Endothelial cell of hepatic sinusoid (primary cell): ENCODE data around the gene ETV6.

ENCODE experiments used
- in situ Hi-C: cut with HindIII; loops from 2 replicates; pipeline ENCODE4 v1.10.0; 2017; ENCODE audit warnings: low sequenced_read_pairs

The ETV6 gene

GRCh38 chr12:11713202-11713601, 63.7 kb downstream of the ETV6 start:
- in situ Hi-C loops, result loop anchor here (5.0 kb wide), 1 partner anchor 44 kb away; no protein-coding TSS in a partner anchor

GRCh38 chr12:11714626-11715025, 65.2 kb downstream of the ETV6 start:
- in situ Hi-C loops, result loop anchor here (5.0 kb wide), 1 partner anchor 43 kb away; no protein-coding TSS in a partner anchor

GRCh38 chr12:11715621-11716020, 66.1 kb downstream of the ETV6 start:
- in situ Hi-C loops, result no loop called here

GRCh38 chr12:11716794-11717518, 67.5 kb downstream of the ETV6 start:
- in situ Hi-C loops, result no loop called here

GRCh38 chr12:11717519-11717961, 68.1 kb downstream of the ETV6 start:
- in situ Hi-C loops, result no loop called here

- in situ Hi-C loops, result no loop called here
Observed at GRCh38 chr12:11718105-11718504, 68.6 kb downstream of the ETV6 start.

- in situ Hi-C loops, result no loop called here
Observed at GRCh38 chr12:11718768-11719253, 69.3 kb downstream of the ETV6 start.

GRCh38 chr12:11719678-11720099, 70.2 kb downstream of the ETV6 start:
- in situ Hi-C loops, result no loop called here

GRCh38 chr12:11722071-11722470, 72.6 kb downstream of the ETV6 start:
- in situ Hi-C loops, result no loop called here

GRCh38 chr12:11722578-11723138, 73.2 kb downstream of the ETV6 start:
- in situ Hi-C loops, result no loop called here

GRCh38 chr12:11723993-11724392, 74.5 kb downstream of the ETV6 start:
- in situ Hi-C loops, result no loop called here

GRCh38 chr12:11724888-11725311, 75.4 kb downstream of the ETV6 start:
- in situ Hi-C loops, result no loop called here

GRCh38 chr12:11725686-11726085, 76.2 kb downstream of the ETV6 start:
- in situ Hi-C loops, result no loop called here

GRCh38 chr12:11726659-11727058, 77.2 kb downstream of the ETV6 start:
- in situ Hi-C loops, result no loop called here

- in situ Hi-C loops, result no loop called here
Observed at GRCh38 chr12:11727133-11727664, 77.7 kb downstream of the ETV6 start.

GRCh38 chr12:11728154-11728755, 78.8 kb downstream of the ETV6 start:
- in situ Hi-C loops, result no loop called here

GRCh38 chr12:11729008-11729407, 79.5 kb downstream of the ETV6 start:
- in situ Hi-C loops, result no loop called here

- in situ Hi-C loops, result no loop called here
Observed at GRCh38 chr12:11729439-11730150, 80.1 kb downstream of the ETV6 start.

GRCh38 chr12:11730299-11731041, 81.0 kb downstream of the ETV6 start:
- in situ Hi-C loops, result no loop called here

- in situ Hi-C loops, result no loop called here
Observed at GRCh38 chr12:11731042-11731357, 81.5 kb downstream of the ETV6 start.
